ENCODE measurements around the gene EHD4.

DNA sequence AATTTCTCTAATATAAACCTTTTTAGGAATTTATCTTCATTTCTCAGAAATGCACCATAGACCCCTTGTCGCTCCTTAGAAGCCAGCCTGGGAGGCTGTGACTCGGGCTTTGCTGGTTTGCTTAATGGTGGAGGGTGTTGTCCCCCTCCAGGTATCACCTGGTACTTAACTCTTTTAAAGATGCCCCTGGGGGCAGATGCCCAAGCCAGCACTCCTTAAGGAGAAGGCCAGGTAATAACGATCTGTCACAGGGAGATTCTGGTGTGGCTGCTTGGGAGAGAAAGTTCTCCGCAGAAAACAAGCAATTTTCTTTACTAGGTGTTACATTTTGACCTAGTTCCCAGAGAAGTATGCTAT, 22.3 kb downstream of the EHD4 start:
- TF ChIP-seq YY1 (IDR thresholded peaks at IDR 0.05; ENCODE audit: insufficient read depth, insufficient read length) (no peak), ZNF274 (IDR thresholded peaks at IDR 0.05; ENCODE audit: low read depth, low read length) (no peak)
